HEK293 (cell line): ENCODE results near the gene B3GLCT.

ENCODE experiments used
- CTCF ChIA-PET: fragments of 350-600 bp; formaldehyde crosslinking; extraction: SDS; loops from one replicate; lab custom pipeline; 2021; ENCODE audit warnings: antibody characterized with exemption; lab: Yijun Ruan, JAX
- POLR2A ChIA-PET: fragments of 300-600 bp; formaldehyde crosslinking; extraction: SDS; loops from one replicate; lab custom pipeline; 2020; ENCODE audit warnings: antibody characterized with exemption, inconsistent platforms; lab: Yijun Ruan, JAX
- H3K27ac ChIP-seq: fragments of 200-500 bp; sonication (Bioruptor generic); 2 replicates; pipeline ENCODE4 v1.5.1; 2014; ENCODE audit warnings: low read depth, low read length, control low read depth, inconsistent platforms; ENCODE audit errors: extremely low read depth
- H3K36me3 ChIP-seq, 2 experiments: fragments of 200-500 bp in 1 of 2; sonication (Bioruptor generic) in 1 of 2; 1 replicate in 1 of 2; 2 replicates in 1 of 2; pipeline ENCODE4 v1.5.1; 2014 to 2017; ENCODE audit warnings: inconsistent platforms in 2 of 2, low read length in 2 of 2; ENCODE audit not compliant: control insufficient read depth in 2 of 2, insufficient read depth in 1 of 2
- H3K4me1 ChIP-seq: fragments of 200-500 bp; sonication (Bioruptor generic); 2 replicates; pipeline ENCODE4 v1.5.1; 2014; ENCODE audit warnings: mild to moderate bottlenecking, low read length, inconsistent platforms; ENCODE audit not compliant: control insufficient read depth, insufficient read depth
- H3K4me3 ChIP-seq: 2 replicates; pipeline ENCODE4 v1.5.1; 2011; ENCODE audit warnings: low read depth, mild to moderate bottlenecking, control low read depth, low read length, moderate library complexity
- H3K9me3 ChIP-seq: fragments of 200-500 bp; sonication (Bioruptor generic); 2 replicates; pipeline ENCODE4 v1.5.1; 2014; ENCODE audit warnings: low read depth, low read length, inconsistent platforms; ENCODE audit not compliant: control insufficient read depth, insufficient read depth
- GLIS1 ChIP-seq: fragments of 450-650 bp; formaldehyde crosslinking; IDR thresholded peaks from 2 replicates; pipeline ENCODE4 v1.5.1; 2016; ENCODE audit warnings: missing biosample characterization, missing genetic modification characterization
- GLIS2 ChIP-seq: fragments of 450-650 bp; formaldehyde crosslinking; IDR thresholded peaks from 2 replicates; pipeline ENCODE4 v1.5.1; 2016; ENCODE audit warnings: missing biosample characterization, missing genetic modification characterization
- HOXD13 ChIP-seq: sonication (generic); formaldehyde crosslinking; IDR thresholded peaks from 2 replicates; pipeline ENCODE4 v1.8.0; 2022; ENCODE audit warnings: missing genetic modification reagents, borderline replicate concordance
- IKZF3 ChIP-seq: fragments of 450-650 bp; IDR thresholded peaks from 2 replicates; pipeline ENCODE4 v1.5.0; 2018; ENCODE audit warnings: missing biosample characterization, mild to moderate bottlenecking, missing genetic modification characterization, moderate library complexity
- YY1 ChIP-seq: fragments of 450-650 bp; formaldehyde crosslinking; IDR thresholded peaks from 2 replicates; pipeline ENCODE4 v1.5.1; 2018; ENCODE audit warnings: missing biosample characterization, missing genetic modification characterization
- ZBTB10 ChIP-seq: fragments of 450-650 bp; formaldehyde crosslinking; IDR thresholded peaks from 2 replicates; pipeline ENCODE4 v1.5.1; 2016; ENCODE audit warnings: missing biosample characterization, missing genetic modification characterization
- ZBTB44 ChIP-seq: fragments of 450-650 bp; IDR thresholded peaks from 2 replicates; pipeline ENCODE4 v1.5.1; 2018; ENCODE audit warnings: missing biosample characterization, mild to moderate bottlenecking, missing genetic modification characterization
- ZBTB7A ChIP-seq: fragments of 450-650 bp; formaldehyde crosslinking; IDR thresholded peaks from 2 replicates; pipeline ENCODE4 v1.5.1; 2016; ENCODE audit warnings: low read depth, missing biosample characterization, missing genetic modification characterization
- ZFP37 ChIP-seq: fragments of 450-650 bp; formaldehyde crosslinking; IDR thresholded peaks from 2 replicates; pipeline ENCODE4 v1.5.1; 2016; ENCODE audit warnings: missing biosample characterization, missing genetic modification characterization
- ZNF121 ChIP-seq: fragments of 450-650 bp; formaldehyde crosslinking; IDR thresholded peaks from 2 replicates; pipeline ENCODE4 v1.5.1; 2016; ENCODE audit warnings: missing biosample characterization, missing genetic modification characterization
- ZNF274 ChIP-seq, 2 experiments: fragments of 200-500 bp in 1 of 2; fragments of 450-650 bp in 1 of 2; sonication (Bioruptor generic) in 1 of 2; formaldehyde crosslinking in 1 of 2; IDR thresholded peaks; 2 replicates each; pipeline versions ENCODE4 v1.5.1 to v1.6.1; 2014 to 2016; ENCODE audit warnings: borderline replicate concordance in 1 of 2, inconsistent platforms in 1 of 2, low read length in 1 of 2, missing biosample characterization in 1 of 2, missing genetic modification characterization in 1 of 2
- ZNF426 ChIP-seq: fragments of 450-650 bp; formaldehyde crosslinking; IDR thresholded peaks from 2 replicates; pipeline ENCODE4 v1.5.1; 2017; ENCODE audit warnings: missing biosample characterization, missing genetic modification characterization, mild to moderate bottlenecking, inconsistent platforms, moderate library complexity
- ZNF626 ChIP-seq: fragments of 450-650 bp; sonication (Bioruptor Pico); formaldehyde crosslinking; IDR thresholded peaks from 2 replicates; pipeline ENCODE4 v1.5.1; 2018; ENCODE audit warnings: missing biosample characterization, missing genetic modification characterization, inconsistent platforms
- ZNF629 ChIP-seq: fragments of 450-650 bp; formaldehyde crosslinking; IDR thresholded peaks from 2 replicates; pipeline ENCODE4 v1.5.1; 2017; ENCODE audit warnings: missing biosample characterization, missing genetic modification characterization
- ZNF768 ChIP-seq: fragments of 450-650 bp; formaldehyde crosslinking; IDR thresholded peaks from 2 replicates; pipeline ENCODE4 v1.5.1; 2018; ENCODE audit warnings: missing biosample characterization, mild to moderate bottlenecking, missing genetic modification characterization
- ZNF777 ChIP-seq: fragments of 450-650 bp; formaldehyde crosslinking; IDR thresholded peaks from 2 replicates; pipeline ENCODE4 v1.5.1; 2017; ENCODE audit warnings: missing biosample characterization, missing genetic modification characterization, borderline replicate concordance
- ZNF843 ChIP-seq: fragments of 450-650 bp; formaldehyde crosslinking; IDR thresholded peaks from 2 replicates; pipeline ENCODE4 v1.5.1; 2016; ENCODE audit warnings: missing biosample characterization, missing genetic modification characterization
- TF ChIP-seq, protein P1 (sequence below): fragments of 450-650 bp; formaldehyde crosslinking; IDR thresholded peaks from 2 replicates; pipeline ENCODE4 v1.5.1; 2016; ENCODE audit warnings: missing biosample characterization, missing genetic modification characterization
- TF ChIP-seq, protein P2 (sequence below): fragments of 450-650 bp; formaldehyde crosslinking; IDR thresholded peaks from 2 replicates; pipeline ENCODE4 v1.5.1; 2016; ENCODE audit warnings: missing biosample characterization, missing genetic modification characterization, borderline replicate concordance

B3GLCT gene

GRCh38 chr13:31160857-31161556 lies 38.8 kb upstream of the B3GLCT start (continued):
- TF ChIP-seq ZBTB10 (tag by site-specific recombination) (0 out of 2 replicates have a peak, but pooled peaks have one; percentile 10), IKZF3 (tag by site-specific recombination) (no peak)
- TF ChIP-seq, protein P1, sequence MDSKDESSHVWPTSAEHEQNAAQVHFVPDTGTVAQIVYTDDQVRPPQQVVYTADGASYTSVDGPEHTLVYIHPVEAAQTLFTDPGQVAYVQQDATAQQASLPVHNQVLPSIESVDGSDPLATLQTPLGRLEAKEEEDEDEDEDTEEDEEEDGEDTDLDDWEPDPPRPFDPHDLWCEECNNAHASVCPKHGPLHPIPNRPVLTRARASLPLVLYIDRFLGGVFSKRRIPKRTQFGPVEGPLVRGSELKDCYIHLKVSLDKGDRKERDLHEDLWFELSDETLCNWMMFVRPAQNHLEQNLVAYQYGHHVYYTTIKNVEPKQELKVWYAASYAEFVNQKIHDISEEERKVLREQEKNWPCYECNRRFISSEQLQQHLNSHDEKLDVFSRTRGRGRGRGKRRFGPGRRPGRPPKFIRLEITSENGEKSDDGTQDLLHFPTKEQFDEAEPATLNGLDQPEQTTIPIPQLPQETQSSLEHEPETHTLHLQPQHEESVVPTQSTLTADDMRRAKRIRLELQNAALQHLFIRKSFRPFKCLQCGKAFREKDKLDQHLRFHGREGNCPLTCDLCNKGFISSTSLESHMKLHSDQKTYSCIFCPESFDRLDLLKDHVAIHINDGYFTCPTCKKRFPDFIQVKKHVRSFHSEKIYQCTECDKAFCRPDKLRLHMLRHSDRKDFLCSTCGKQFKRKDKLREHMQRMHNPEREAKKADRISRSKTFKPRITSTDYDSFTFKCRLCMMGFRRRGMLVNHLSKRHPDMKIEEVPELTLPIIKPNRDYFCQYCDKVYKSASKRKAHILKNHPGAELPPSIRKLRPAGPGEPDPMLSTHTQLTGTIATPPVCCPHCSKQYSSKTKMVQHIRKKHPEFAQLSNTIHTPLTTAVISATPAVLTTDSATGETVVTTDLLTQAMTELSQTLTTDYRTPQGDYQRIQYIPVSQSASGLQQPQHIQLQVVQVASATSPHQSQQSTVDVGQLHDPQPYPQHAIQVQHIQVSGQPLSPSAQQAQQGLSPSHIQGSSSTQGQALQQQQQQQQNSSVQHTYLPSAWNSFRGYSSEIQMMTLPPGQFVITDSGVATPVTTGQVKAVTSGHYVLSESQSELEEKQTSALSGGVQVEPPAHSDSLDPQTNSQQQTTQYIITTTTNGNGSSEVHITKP (tag by site-specific recombination) = peak; percentile 86

DNA sequence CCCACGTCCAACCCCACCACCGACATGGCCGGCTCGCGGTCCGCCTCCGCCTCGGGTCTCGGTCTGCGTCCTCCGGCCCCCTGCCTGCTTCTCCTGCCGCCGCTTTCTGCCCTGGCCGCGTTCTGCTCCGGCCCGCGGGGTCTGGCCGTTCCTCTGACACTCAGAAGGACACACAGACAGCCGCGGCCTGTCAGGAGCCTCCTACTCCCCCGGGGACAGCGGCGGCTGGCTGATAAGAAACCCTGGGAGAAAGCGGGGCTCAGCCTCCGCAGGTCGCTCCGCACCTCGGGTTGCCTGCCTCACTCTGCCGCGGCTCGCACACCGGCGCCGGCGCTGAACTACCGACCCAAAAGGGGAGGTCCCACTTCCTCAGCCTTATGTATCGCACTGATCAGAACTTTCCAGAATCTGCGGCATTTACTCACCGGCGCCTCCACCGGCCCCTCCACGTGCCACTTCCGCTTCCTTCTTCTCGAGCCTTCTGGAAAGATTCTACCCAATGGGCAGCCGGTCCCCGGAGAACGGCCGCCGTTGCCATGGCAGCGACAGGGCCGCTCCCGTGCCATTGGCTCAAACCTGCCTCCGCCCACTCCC lies 38.1 kb upstream of the B3GLCT start, which contains the start of gene HSPH1:
HSPH1 (minus strand) TSS at position 348 of the 594 bp plus-strand sequence; CDS start at position 26, 322 bp downstream.
- Histone ChIP-seq H3K9me3 (no peaks in the 10 kb centered on the region), H3K27ac (peak within 1 kb of the TSS; percentile 77), H3K4me1 (no peaks in the 10 kb centered on the region), H3K4me3 (peak within 1 kb of the TSS; percentile 73), H3K36me3 (peaks cover 4 to 18% of the 10 kb centered on the region in 2 experiments; a peak in 2 of 3 replicates)
- ChIA-PET CTCF (interaction anchor here (0.7 kb wide), 1 partner anchor 434 kb away, joined by 3 read pairs; no protein-coding TSS in a partner anchor), POLR2A (interaction anchor here (0.6 kb wide), 1 partner anchor 18 kb away, joined by 3 read pairs; no protein-coding TSS in a partner anchor)
- TF ChIP-seq ZNF274 (IDR thresholded peaks at IDR 0.05; ENCODE audit: low read length) (no peak), ZNF274 (tag by site-specific recombination; IDR thresholded peaks at IDR 0.05; ENCODE audit: borderline replicate concordance) (no peak), YY1 (tag by site-specific recombination) (peak; percentile 50; the same call in 1 of the 2 replicates), ZNF626 (tag by site-specific recombination) (no peak), ZNF426 (tag by site-specific recombination) (no peak), ZNF777 (tag by site-specific recombination) (0 out of 2 replicates have a peak, but pooled peaks have one; percentile 48), ZBTB44 (tag by site-specific recombination) (no peak), ZFP37 (tag by site-specific recombination) (no peak), GLIS2 (tag by site-specific recombination) (peak; percentile 13; the same call in 1 of the 2 replicates), ZNF121 (tag by site-specific recombination) (no peak), ZNF843 (no peak), HOXD13 (no peak), ZBTB7A (tag by site-specific recombination) (no peak), GLIS1 (tag by site-specific recombination) (peak; percentile 26; the same call in 1 of the 2 replicates), ZNF768 (tag by site-specific recombination) (no peak), ZNF629 (tag by site-specific recombination) (no peak)
- TF ChIP-seq, protein P2, sequence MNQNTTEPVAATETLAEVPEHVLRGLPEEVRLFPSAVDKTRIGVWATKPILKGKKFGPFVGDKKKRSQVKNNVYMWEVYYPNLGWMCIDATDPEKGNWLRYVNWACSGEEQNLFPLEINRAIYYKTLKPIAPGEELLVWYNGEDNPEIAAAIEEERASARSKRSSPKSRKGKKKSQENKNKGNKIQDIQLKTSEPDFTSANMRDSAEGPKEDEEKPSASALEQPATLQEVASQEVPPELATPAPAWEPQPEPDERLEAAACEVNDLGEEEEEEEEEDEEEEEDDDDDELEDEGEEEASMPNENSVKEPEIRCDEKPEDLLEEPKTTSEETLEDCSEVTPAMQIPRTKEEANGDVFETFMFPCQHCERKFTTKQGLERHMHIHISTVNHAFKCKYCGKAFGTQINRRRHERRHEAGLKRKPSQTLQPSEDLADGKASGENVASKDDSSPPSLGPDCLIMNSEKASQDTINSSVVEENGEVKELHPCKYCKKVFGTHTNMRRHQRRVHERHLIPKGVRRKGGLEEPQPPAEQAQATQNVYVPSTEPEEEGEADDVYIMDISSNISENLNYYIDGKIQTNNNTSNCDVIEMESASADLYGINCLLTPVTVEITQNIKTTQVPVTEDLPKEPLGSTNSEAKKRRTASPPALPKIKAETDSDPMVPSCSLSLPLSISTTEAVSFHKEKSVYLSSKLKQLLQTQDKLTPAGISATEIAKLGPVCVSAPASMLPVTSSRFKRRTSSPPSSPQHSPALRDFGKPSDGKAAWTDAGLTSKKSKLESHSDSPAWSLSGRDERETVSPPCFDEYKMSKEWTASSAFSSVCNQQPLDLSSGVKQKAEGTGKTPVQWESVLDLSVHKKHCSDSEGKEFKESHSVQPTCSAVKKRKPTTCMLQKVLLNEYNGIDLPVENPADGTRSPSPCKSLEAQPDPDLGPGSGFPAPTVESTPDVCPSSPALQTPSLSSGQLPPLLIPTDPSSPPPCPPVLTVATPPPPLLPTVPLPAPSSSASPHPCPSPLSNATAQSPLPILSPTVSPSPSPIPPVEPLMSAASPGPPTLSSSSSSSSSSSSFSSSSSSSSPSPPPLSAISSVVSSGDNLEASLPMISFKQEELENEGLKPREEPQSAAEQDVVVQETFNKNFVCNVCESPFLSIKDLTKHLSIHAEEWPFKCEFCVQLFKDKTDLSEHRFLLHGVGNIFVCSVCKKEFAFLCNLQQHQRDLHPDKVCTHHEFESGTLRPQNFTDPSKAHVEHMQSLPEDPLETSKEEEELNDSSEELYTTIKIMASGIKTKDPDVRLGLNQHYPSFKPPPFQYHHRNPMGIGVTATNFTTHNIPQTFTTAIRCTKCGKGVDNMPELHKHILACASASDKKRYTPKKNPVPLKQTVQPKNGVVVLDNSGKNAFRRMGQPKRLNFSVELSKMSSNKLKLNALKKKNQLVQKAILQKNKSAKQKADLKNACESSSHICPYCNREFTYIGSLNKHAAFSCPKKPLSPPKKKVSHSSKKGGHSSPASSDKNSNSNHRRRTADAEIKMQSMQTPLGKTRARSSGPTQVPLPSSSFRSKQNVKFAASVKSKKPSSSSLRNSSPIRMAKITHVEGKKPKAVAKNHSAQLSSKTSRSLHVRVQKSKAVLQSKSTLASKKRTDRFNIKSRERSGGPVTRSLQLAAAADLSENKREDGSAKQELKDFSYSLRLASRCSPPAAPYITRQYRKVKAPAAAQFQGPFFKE (tag by site-specific recombination) = no peak
